ENCODE data around the gene BMX.

DNA sequence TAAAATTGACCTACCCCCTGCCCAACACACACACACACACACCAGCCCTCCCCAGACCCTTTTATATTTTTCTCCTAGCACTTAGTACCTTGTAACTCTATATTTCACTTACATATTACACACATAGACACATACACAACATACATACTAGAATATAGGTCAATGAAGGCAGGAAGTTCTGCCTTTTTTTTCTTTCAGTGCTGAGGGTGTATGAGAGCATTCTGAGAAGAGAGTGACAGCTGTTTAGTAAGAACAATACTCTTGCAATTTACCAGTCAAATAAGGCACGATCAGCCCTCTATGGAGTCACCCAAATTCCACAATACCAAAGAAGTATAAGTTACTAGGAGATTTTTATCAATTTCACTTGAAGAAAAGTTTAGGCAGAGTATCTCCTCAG, 66.7 kb downstream of the BMX start:
- TF ChIP-seq CTCF (IDR thresholded peaks at IDR 0.05) (no peak), POLR2AphosphoS5 (IDR thresholded peaks at IDR 0.05) (no peak)

Measured in gastroesophageal sphincter (tissue), 3 donors.